Measurements from ENCODE around the gene TRIM47. TPM values are rescaled to one million over a fixed set of nuclear protein-coding genes. Genes with fewer than 3 reads are reported as not detected.

TRIM47 gene
- total RNA-seq, 1 experiment from 2014 or later: 125 TPM

DNA sequence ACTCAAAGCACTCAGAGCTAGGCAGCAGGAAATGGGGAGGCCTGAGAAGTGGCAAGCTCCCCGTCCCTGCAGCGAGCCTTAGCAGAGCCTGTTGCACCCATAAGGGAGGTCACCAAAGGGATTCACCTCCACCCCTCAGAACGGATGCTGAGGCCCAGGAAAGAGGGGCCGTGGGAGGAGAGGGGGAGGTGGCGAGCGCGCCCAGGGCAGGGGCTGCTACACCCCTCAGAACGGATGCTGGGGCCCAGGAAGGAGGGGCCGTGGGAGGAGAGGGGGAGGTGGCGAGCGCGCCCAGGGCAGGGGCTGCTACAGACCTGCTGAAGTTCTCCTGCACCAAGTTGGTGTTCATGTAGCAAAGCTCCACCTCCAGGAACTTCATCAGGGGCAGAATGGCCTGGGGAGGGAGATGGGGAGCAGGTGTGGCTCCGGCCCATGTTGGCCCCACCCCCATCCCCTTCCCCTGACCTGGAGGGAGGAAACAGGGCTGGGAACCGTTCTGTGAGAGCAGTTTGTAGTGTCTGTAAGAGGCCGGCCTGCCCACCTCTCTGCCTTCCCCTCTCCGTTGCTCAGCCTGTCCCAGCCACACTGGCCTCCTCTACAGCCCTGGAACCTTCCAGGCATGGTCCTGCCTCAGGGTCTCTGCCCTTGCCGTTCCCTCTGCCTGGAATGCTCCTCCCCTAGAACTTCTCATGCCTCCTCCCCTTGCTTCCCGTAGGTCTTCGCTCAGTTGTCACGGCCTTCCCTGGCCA is 45.6 kb downstream of the TRIM47 start:
- TF ChIP-seq POLR2AphosphoS5 (IDR thresholded peaks at IDR 0.05; ENCODE audit: low read depth, low read length): no peak
- no peak for TF ChIP-seq SIN3A (IDR thresholded peaks at IDR 0.05; ENCODE audit: borderline replicate concordance, insufficient read depth, low read depth, low read length)
- TF ChIP-seq TCF7L2 (IDR thresholded peaks at IDR 0.05; ENCODE audit: low read depth, low read length): no peak
- TF ChIP-seq, protein P1, sequence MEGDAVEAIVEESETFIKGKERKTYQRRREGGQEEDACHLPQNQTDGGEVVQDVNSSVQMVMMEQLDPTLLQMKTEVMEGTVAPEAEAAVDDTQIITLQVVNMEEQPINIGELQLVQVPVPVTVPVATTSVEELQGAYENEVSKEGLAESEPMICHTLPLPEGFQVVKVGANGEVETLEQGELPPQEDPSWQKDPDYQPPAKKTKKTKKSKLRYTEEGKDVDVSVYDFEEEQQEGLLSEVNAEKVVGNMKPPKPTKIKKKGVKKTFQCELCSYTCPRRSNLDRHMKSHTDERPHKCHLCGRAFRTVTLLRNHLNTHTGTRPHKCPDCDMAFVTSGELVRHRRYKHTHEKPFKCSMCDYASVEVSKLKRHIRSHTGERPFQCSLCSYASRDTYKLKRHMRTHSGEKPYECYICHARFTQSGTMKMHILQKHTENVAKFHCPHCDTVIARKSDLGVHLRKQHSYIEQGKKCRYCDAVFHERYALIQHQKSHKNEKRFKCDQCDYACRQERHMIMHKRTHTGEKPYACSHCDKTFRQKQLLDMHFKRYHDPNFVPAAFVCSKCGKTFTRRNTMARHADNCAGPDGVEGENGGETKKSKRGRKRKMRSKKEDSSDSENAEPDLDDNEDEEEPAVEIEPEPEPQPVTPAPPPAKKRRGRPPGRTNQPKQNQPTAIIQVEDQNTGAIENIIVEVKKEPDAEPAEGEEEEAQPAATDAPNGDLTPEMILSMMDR (IDR thresholded peaks at IDR 0.05): no peak
- TF ChIP-seq, protein P2, sequence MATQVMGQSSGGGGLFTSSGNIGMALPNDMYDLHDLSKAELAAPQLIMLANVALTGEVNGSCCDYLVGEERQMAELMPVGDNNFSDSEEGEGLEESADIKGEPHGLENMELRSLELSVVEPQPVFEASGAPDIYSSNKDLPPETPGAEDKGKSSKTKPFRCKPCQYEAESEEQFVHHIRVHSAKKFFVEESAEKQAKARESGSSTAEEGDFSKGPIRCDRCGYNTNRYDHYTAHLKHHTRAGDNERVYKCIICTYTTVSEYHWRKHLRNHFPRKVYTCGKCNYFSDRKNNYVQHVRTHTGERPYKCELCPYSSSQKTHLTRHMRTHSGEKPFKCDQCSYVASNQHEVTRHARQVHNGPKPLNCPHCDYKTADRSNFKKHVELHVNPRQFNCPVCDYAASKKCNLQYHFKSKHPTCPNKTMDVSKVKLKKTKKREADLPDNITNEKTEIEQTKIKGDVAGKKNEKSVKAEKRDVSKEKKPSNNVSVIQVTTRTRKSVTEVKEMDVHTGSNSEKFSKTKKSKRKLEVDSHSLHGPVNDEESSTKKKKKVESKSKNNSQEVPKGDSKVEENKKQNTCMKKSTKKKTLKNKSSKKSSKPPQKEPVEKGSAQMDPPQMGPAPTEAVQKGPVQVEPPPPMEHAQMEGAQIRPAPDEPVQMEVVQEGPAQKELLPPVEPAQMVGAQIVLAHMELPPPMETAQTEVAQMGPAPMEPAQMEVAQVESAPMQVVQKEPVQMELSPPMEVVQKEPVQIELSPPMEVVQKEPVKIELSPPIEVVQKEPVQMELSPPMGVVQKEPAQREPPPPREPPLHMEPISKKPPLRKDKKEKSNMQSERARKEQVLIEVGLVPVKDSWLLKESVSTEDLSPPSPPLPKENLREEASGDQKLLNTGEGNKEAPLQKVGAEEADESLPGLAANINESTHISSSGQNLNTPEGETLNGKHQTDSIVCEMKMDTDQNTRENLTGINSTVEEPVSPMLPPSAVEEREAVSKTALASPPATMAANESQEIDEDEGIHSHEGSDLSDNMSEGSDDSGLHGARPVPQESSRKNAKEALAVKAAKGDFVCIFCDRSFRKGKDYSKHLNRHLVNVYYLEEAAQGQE (IDR thresholded peaks at IDR 0.05; ENCODE audit: insufficient read depth in 1 of 2, low read depth in 2 of 2, low read length in 1 of 2): no peak
- Histone ChIP-seq H3K36me3 (ENCODE audit: control insufficient read depth, insufficient read depth, low read length) (no peaks in the 10 kb centered on the region), H3K4me1 (ENCODE audit: control insufficient read depth, insufficient read depth, low read length) (no peaks in the 10 kb centered on the region; the same call in 1 of the 2 replicates), H3K27me3 (ENCODE audit: control insufficient read depth, insufficient read depth, low read length) (no peaks in the 10 kb centered on the region), H3K4me3 (ENCODE audit: low read depth in 2 of 2, low read length in 2 of 2) (no peak overlapping the region), H3K9me3 (ENCODE audit: control insufficient read depth, insufficient read depth, low read depth, low read length) (no peaks in the 10 kb centered on the region), H3K27ac (ENCODE audit: low read length) (no peak overlapping the region)
- intact Hi-C loops (cut with micrococcal nuclease; ENCODE audit: unreplicated experiment): no loop called here
- CTCF ChIA-PET: no interaction called here
- BruUV-seq (replicated peaks): no TSS peak
- DNase-seq (ENCODE audit: low read depth, low spot score): no peak
- ATAC-seq: peak; percentile 31
- in situ Hi-C loops (cut with HindIII; ENCODE audit: low pct_unique_long_range_greater_than_20kb, low sequenced_read_pairs): no loop called here
- POLR2A ChIA-PET: no interaction called here

DNA sequence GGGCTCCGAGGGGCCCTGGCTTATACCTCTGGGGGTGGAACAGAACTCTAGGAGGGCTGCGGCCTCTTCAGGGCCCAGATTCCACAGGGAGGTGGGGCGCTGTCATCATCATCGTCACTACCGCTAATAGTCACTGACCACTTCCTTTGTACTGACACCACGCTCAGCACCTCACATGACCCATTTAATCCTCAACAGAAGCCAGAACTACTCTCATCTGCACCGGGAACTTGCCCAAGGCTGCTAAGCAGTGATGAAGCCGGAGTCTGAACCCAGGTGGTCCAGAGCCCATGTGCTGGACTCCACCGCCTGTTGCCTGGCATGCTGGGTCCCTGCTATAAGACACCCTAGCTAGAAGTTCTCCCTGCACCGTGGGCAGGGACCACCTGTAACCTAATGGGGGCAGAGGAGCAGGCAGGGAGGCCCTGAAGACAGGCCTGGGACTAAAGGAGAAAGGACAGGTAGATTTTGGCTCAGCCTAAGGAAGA is 46.2 kb downstream of the TRIM47 start:
- DNase-seq (ENCODE audit: low read depth, low spot score): no peak
- ATAC-seq: no peak
- Histone ChIP-seq H3K9me3 (ENCODE audit: control insufficient read depth, insufficient read depth, low read depth, low read length) (no peaks in the 10 kb centered on the region), H3K4me3 (ENCODE audit: low read depth in 2 of 2, low read length in 2 of 2) (no peak overlapping the region), H3K36me3 (ENCODE audit: control insufficient read depth, insufficient read depth, low read length) (no peaks in the 10 kb centered on the region), H3K27me3 (ENCODE audit: control insufficient read depth, insufficient read depth, low read length) (no peaks in the 10 kb centered on the region), H3K4me1 (ENCODE audit: control insufficient read depth, insufficient read depth, low read length) (no peaks in the 10 kb centered on the region; the same call in 1 of the 2 replicates), H3K27ac (ENCODE audit: low read length) (no peak overlapping the region)
- ChIA-PET POLR2A (no interaction called here), CTCF (no interaction called here)
- intact Hi-C loops (cut with micrococcal nuclease; ENCODE audit: unreplicated experiment): no loop called here
- in situ Hi-C loops (cut with HindIII; ENCODE audit: low pct_unique_long_range_greater_than_20kb, low sequenced_read_pairs): no loop called here
- TF ChIP-seq POLR2AphosphoS5 (IDR thresholded peaks at IDR 0.05; ENCODE audit: low read depth, low read length) (no peak), TCF7L2 (IDR thresholded peaks at IDR 0.05; ENCODE audit: low read depth, low read length) (no peak), SIN3A (IDR thresholded peaks at IDR 0.05; ENCODE audit: borderline replicate concordance, insufficient read depth, low read depth, low read length) (no peak)
- TF ChIP-seq, protein P2 (IDR thresholded peaks at IDR 0.05; ENCODE audit: insufficient read depth in 1 of 2, low read depth in 2 of 2, low read length in 1 of 2): no peak
- TF ChIP-seq, protein P1 (IDR thresholded peaks at IDR 0.05): no peak
- no TSS peak for BruUV-seq (replicated peaks)
